Endothelial cell of umbilical vein (primary cell): ENCODE data around the gene OR13J1.

Source experiments
- GATA2 ChIP-seq: IDR thresholded peaks from 2 replicates; pipeline ENCODE4 v1.7.0; 2011; ENCODE audit warnings: low read depth, mild to moderate bottlenecking, moderate library complexity, mixed read lengths, low read length; ENCODE audit not compliant: insufficient read length, insufficient read depth
- POLR2A ChIP-seq: IDR thresholded peaks from 2 replicates; pipeline ENCODE4 v1.6.1; 2012; ENCODE audit warnings: low read depth, mild to moderate bottlenecking, control low read depth, low read length
- POLR2AphosphoS5 ChIP-seq: IDR thresholded peaks from 2 replicates; pipeline ENCODE4 v1.6.1; 2012; ENCODE audit warnings: low read depth, mild to moderate bottlenecking, control low read depth, low read length, moderate library complexity; ENCODE audit not compliant: insufficient read depth

DNA sequence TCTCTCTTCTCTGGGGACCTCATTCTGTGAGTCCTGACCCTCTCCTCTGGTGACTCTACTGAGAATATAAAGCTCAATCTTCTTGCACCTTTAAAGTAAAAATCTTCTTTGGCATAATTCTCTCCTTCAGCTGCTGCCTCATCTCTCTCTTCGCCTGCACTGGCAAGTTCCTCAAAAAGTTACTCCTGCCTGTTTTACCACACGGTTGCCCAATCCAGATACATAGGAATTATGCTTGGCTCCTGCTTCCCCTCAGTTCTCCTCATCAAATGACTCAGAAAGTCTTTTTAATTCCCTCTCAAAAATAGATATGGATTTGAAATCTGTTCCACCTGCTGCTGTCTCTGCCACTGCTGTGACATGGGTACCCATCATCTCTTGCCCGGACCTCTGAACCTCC, 21.4 kb upstream of the OR13J1 start:
- TF ChIP-seq POLR2A (no peak), GATA2 (no peak), POLR2AphosphoS5 (no peak)
